ENCODE data around the gene SNAPC1. TPM values are rescaled to one million over a fixed set of nuclear protein-coding genes. Genes with fewer than 3 reads are reported as not detected.

SNAPC1 gene
- total and polyA plus RNA-seq, 2 of the 13 experiments (the other 11 are each of a cell fraction or from before 2014, with no cell fraction given): 2.6 to 8.5 TPM

- no peak for TF ChIP-seq ZHX2 (IDR thresholded peaks at IDR 0.05; ENCODE audit: low read depth)
- TF ChIP-seq ZHX2 (CRISPR knock-in tag; IDR thresholded peaks at IDR 0.05; ENCODE audit: borderline replicate concordance): no peak
Observed at GRCh38 chr14:61720741-61721140, 41.5 kb upstream of the SNAPC1 start (continued).

- peaks cover 10 to 70% of the 10 kb centered on the region in 2 experiments for H3K36me3 ChIP-seq (replicated peaks in 1 of 2; ENCODE audit: control insufficient read depth in 1 of 2, insufficient read depth in 2 of 2, low read length in 2 of 2)
- FAIRE-seq: no peak
- H3K27me3 ChIP-seq (ENCODE audit: control insufficient read depth in 1 of 2, insufficient read depth in 2 of 2, low read length in 2 of 2): no peaks in the 10 kb centered on the region; a peak in 1 of 5 replicates
- H3K9me3 ChIP-seq (ENCODE audit: low read length): no peaks in the 10 kb centered on the region
- in situ Hi-C loops (cut with HindIII; ENCODE audit: extremely low pct_ligation_motif_present, low pct_unique_long_range_greater_than_20kb): no loop called here
- no peak overlapping the region for H3K27ac ChIP-seq (ENCODE audit: extremely low read length, insufficient read depth, low read length)
- no peak overlapping the region for H3K9ac ChIP-seq (ENCODE audit: insufficient read depth, low read depth, low read length)
- no peak for ATAC-seq
- H2AFZ ChIP-seq (ENCODE audit: low read length): no peak overlapping the region
- H3K4me1 ChIP-seq (ENCODE audit: insufficient read depth, low read length): peaks cover 8% of the 10 kb centered on the region; the same call in 1 of the 2 replicates
- ChIA-PET CTCF (ENCODE audit: low intra/inter-chr PET ratio, low total read pairs) (no interaction called here), POLR2A (no interaction called here)
- H4K20me1 ChIP-seq (ENCODE audit: insufficient read depth, low read length): peaks cover 27% of the 10 kb centered on the region
- WGBS (ENCODE audit: low lambda C conversion rate): 90% methylated on average over 2 of the region's 2 CpGs
- intact Hi-C loops (cut with micrococcal nuclease; ENCODE audit: unreplicated experiment): no loop called here
- DNase-seq (ENCODE audit: low spot score): no peak
- no peak overlapping the region for H3K4me2 ChIP-seq (ENCODE audit: low read depth, low read length)
- H3K79me2 ChIP-seq (ENCODE audit: insufficient read depth, low read length): peaks cover 35% of the 10 kb centered on the region
- H3K4me3 ChIP-seq (replicated peaks in 1 of 3; ENCODE audit: insufficient read depth in 1 of 3, low read depth in 2 of 3, low read length in 3 of 3): no peak overlapping the region
- BruUV-seq (replicated peaks): no TSS peak
- peak; percentile 69 for TF ChIP-seq HNRNPK (IDR thresholded peaks at IDR 0.05; ENCODE audit: low read depth, low read length, poor library complexity, severe bottlenecking)
- no peak for TF ChIP-seq MYNN (CRISPR knock-in tag; IDR thresholded peaks at IDR 0.05; ENCODE audit: low read depth)
- no peak for TF ChIP-seq BHLHE40 (IDR thresholded peaks at IDR 0.05; ENCODE audit: low read length)
- TF ChIP-seq GABPA (IDR thresholded peaks at IDR 0.05; ENCODE audit: low read depth, low read length): no peak
- TF ChIP-seq GABPA (CRISPR knock-in tag; IDR thresholded peaks at IDR 0.05; ENCODE audit: low read depth): no peak
- no peak for TF ChIP-seq FOXC1 (CRISPR knock-in tag; IDR thresholded peaks at IDR 0.05; ENCODE audit: borderline replicate concordance)
- TF ChIP-seq SNAPC2 (CRISPR knock-in tag; IDR thresholded peaks at IDR 0.05): no peak
- TF ChIP-seq EZH2 (conservative IDR thresholded peaks at IDR 0.05; ENCODE audit: low read depth, low read length): no peak
- no peak for TF ChIP-seq MTF1 (CRISPR knock-in tag; IDR thresholded peaks at IDR 0.05)
Observed at GRCh38 chr14:61724133-61724532, 38.1 kb upstream of the SNAPC1 start.
